HEK293 (cell line): ENCODE measurements around the gene SPINDOC.
A peak's percentile ranks its signal among the peaks of the same experiment; 100 is the strongest.

Source experiments
- CTCF ChIA-PET: fragments of 350-600 bp; formaldehyde crosslinking; extraction: SDS; loops from one replicate; lab custom pipeline; 2021; ENCODE audit warnings: antibody characterized with exemption; lab: Yijun Ruan, JAX
- POLR2A ChIA-PET: fragments of 300-600 bp; formaldehyde crosslinking; extraction: SDS; loops from one replicate; lab custom pipeline; 2020; ENCODE audit warnings: antibody characterized with exemption, inconsistent platforms; lab: Yijun Ruan, JAX
- H3K27ac ChIP-seq: fragments of 200-500 bp; sonication (Bioruptor generic); 2 replicates; pipeline ENCODE4 v1.5.1; 2014; ENCODE audit warnings: low read depth, low read length, control low read depth, inconsistent platforms; ENCODE audit errors: extremely low read depth
- H3K36me3 ChIP-seq, 2 experiments: fragments of 200-500 bp in 1 of 2; sonication (Bioruptor generic) in 1 of 2; 1 replicate in 1 of 2; 2 replicates in 1 of 2; pipeline ENCODE4 v1.5.1; 2014 to 2017; ENCODE audit warnings: inconsistent platforms in 2 of 2, low read length in 2 of 2; ENCODE audit not compliant: control insufficient read depth in 2 of 2, insufficient read depth in 1 of 2
- H3K4me1 ChIP-seq: fragments of 200-500 bp; sonication (Bioruptor generic); 2 replicates; pipeline ENCODE4 v1.5.1; 2014; ENCODE audit warnings: mild to moderate bottlenecking, low read length, inconsistent platforms; ENCODE audit not compliant: control insufficient read depth, insufficient read depth
- H3K4me3 ChIP-seq: 2 replicates; pipeline ENCODE4 v1.5.1; 2011; ENCODE audit warnings: low read depth, mild to moderate bottlenecking, control low read depth, low read length, moderate library complexity
- H3K9me3 ChIP-seq: fragments of 200-500 bp; sonication (Bioruptor generic); 2 replicates; pipeline ENCODE4 v1.5.1; 2014; ENCODE audit warnings: low read depth, low read length, inconsistent platforms; ENCODE audit not compliant: control insufficient read depth, insufficient read depth
- EGR2 ChIP-seq: fragments of 450-650 bp; formaldehyde crosslinking; IDR thresholded peaks from 2 replicates; pipeline ENCODE4 v1.5.1; 2016; ENCODE audit warnings: low read depth, missing biosample characterization, missing genetic modification characterization
- KLF9 ChIP-seq: fragments of 450-650 bp; formaldehyde crosslinking; IDR thresholded peaks from 2 replicates; pipeline ENCODE4 v1.5.1; 2016; ENCODE audit warnings: missing biosample characterization, missing genetic modification characterization, low read depth
- PBX3 ChIP-seq: sonication (generic); formaldehyde crosslinking; IDR thresholded peaks from 2 replicates; pipeline ENCODE4 v1.8.1; 2022; ENCODE audit warnings: mild to moderate bottlenecking, moderate library complexity, missing genetic modification reagents
- PRDM1 ChIP-seq: fragments of 450-650 bp; formaldehyde crosslinking; IDR thresholded peaks from 2 replicates; pipeline ENCODE4; 2016; ENCODE audit warnings: missing biosample characterization, missing genetic modification characterization
- PRDM6 ChIP-seq: fragments of 450-650 bp; formaldehyde crosslinking; IDR thresholded peaks from 2 replicates; pipeline ENCODE4 v1.5.1; 2017; ENCODE audit warnings: missing biosample characterization, missing genetic modification characterization
- SETDB1 ChIP-seq: IDR thresholded peaks from one replicate; pipeline ENCODE4 v1.6.1; 2017; ENCODE audit warnings: mild to moderate bottlenecking, low read length, moderate library complexity, mixed read lengths; ENCODE audit not compliant: insufficient read length
- TCF7L2 ChIP-seq: IDR thresholded peaks from 2 replicates; pipeline ENCODE4 v1.6.1; 2011; ENCODE audit warnings: low read depth, mild to moderate bottlenecking, inconsistent platforms, low read length, moderate library complexity, borderline replicate concordance
- ZBTB6 ChIP-seq: fragments of 450-650 bp; formaldehyde crosslinking; IDR thresholded peaks from 2 replicates; pipeline ENCODE4 v1.5.1; 2017; ENCODE audit warnings: missing biosample characterization, missing genetic modification characterization
- ZFHX2 ChIP-seq: fragments of 450-650 bp; formaldehyde crosslinking; conservative IDR thresholded peaks from 2 replicates; pipeline ENCODE4 v1.5.1; 2016; ENCODE audit warnings: missing biosample characterization, missing genetic modification characterization
- ZNF155 ChIP-seq: fragments of 450-650 bp; formaldehyde crosslinking; IDR thresholded peaks from 2 replicates; pipeline ENCODE4 v1.5.1; 2016; ENCODE audit warnings: missing biosample characterization, missing genetic modification characterization
- ZNF394 ChIP-seq: fragments of 450-650 bp; formaldehyde crosslinking; IDR thresholded peaks from 2 replicates; pipeline ENCODE4 v1.5.1; 2016; ENCODE audit warnings: missing biosample characterization, missing genetic modification characterization, mild to moderate bottlenecking, moderate library complexity, borderline replicate concordance
- ZNF398 ChIP-seq: fragments of 450-650 bp; formaldehyde crosslinking; IDR thresholded peaks from 2 replicates; pipeline ENCODE4 v1.5.1; 2017; ENCODE audit warnings: missing biosample characterization, missing genetic modification characterization
- ZNF621 ChIP-seq: fragments of 450-650 bp; formaldehyde crosslinking; IDR thresholded peaks from 2 replicates; pipeline ENCODE4 v1.5.1; 2017; ENCODE audit warnings: missing biosample characterization, missing genetic modification characterization
- ZNF639 ChIP-seq: fragments of 450-650 bp; formaldehyde crosslinking; IDR thresholded peaks from 2 replicates; pipeline ENCODE4 v1.5.1; 2016; ENCODE audit warnings: missing biosample characterization, missing genetic modification characterization
- ZNF701 ChIP-seq: fragments of 450-650 bp; formaldehyde crosslinking; IDR thresholded peaks from 2 replicates; pipeline ENCODE4 v1.5.1; 2016; ENCODE audit warnings: missing biosample characterization, missing genetic modification characterization
- ZNF704 ChIP-seq: fragments of 450-650 bp; formaldehyde crosslinking; IDR thresholded peaks from 2 replicates; pipeline ENCODE4 v1.5.1; 2016; ENCODE audit warnings: missing biosample characterization, missing genetic modification characterization
- ZNF830 ChIP-seq: fragments of 450-650 bp; IDR thresholded peaks from 2 replicates; pipeline ENCODE4 v1.5.0; 2018; ENCODE audit warnings: missing biosample characterization, missing genetic modification characterization, low read depth, mild to moderate bottlenecking, moderate library complexity
- ZNF837 ChIP-seq: fragments of 450-650 bp; formaldehyde crosslinking; IDR thresholded peaks from 2 replicates; pipeline ENCODE4 v1.5.1; 2016; ENCODE audit warnings: missing biosample characterization, missing genetic modification characterization
- ZNF843 ChIP-seq: fragments of 450-650 bp; formaldehyde crosslinking; IDR thresholded peaks from 2 replicates; pipeline ENCODE4 v1.5.1; 2016; ENCODE audit warnings: missing biosample characterization, missing genetic modification characterization
- ZSCAN16 ChIP-seq: fragments of 450-650 bp; formaldehyde crosslinking; IDR thresholded peaks from 2 replicates; pipeline ENCODE4 v1.5.1; 2016; ENCODE audit warnings: missing biosample characterization, missing genetic modification characterization

Gene SPINDOC

GRCh38 chr11:63844836-63845235, 31.6 kb downstream of the SPINDOC start (continued):
- TF ChIP-seq ZNF394 (tag by site-specific recombination) (no peak), PBX3 (CRISPR knock-in tag) (no peak), ZNF621 (tag by site-specific recombination) (no peak), KLF9 (tag by site-specific recombination) (no peak), ZNF639 (tag by site-specific recombination) (no peak), ZNF398 (tag by site-specific recombination) (no peak)

- TF ChIP-seq EGR2 (tag by site-specific recombination), result peak; percentile 30; the same call in 1 of the 2 replicates
- TF ChIP-seq ZFHX2 (tag by site-specific recombination), result 0 out of 2 replicates have a peak, but pooled peaks have one; percentile 14
- TF ChIP-seq ZNF704 (tag by site-specific recombination), result no peak
- peak; percentile 63 for TF ChIP-seq PRDM1
- H3K36me3 ChIP-seq, result peaks cover 0 to 23% of the 10 kb centered on the region in 2 experiments; a peak in 2 of 3 replicates
- H3K4me1 ChIP-seq, result 0 out of 2 replicates have a peak, but pooled peaks cover 6% of the 10 kb centered on the region
- no peak overlapping the region for H3K4me3 ChIP-seq
- no peaks in the 10 kb centered on the region for H3K9me3 ChIP-seq
- ChIA-PET POLR2A (interaction anchor here (0.7 kb wide), 1 partner anchor 11 kb away, joined by 4 read pairs; no protein-coding TSS in a partner anchor), CTCF (interaction anchor here (0.6 to 1.9 kb wide), 3 partner anchors 8 to 312 kb away, joined by 3 to 5 read pairs (median 5); no protein-coding TSS in a partner anchor)
- H3K27ac ChIP-seq, result no peak overlapping the region; the same call in 1 of the 2 replicates
These were observed 32.0 kb downstream of the SPINDOC start for GRCh38 chr11:63845303-63845702.

GRCh38 chr11:63845911-63846310, 32.7 kb downstream of the SPINDOC start:
- 0 out of 2 replicates have a peak, but pooled peaks cover 6% of the 10 kb centered on the region for H3K4me1 ChIP-seq
- no peaks in the 10 kb centered on the region for H3K9me3 ChIP-seq
- TF ChIP-seq ZNF701 (tag by site-specific recombination) (no peak), TCF7L2 (no peak), ZNF704 (tag by site-specific recombination) (no peak), ZSCAN16 (no peak), ZNF837 (tag by site-specific recombination) (no peak), ZNF830 (tag by site-specific recombination) (no peak), ZBTB6 (tag by site-specific recombination) (no peak), ZNF843 (tag by site-specific recombination) (no peak), ZNF155 (no peak), PRDM6 (no peak), SETDB1 (no peak)
- CTCF ChIA-PET, result interaction anchor here (0.6 to 1.9 kb wide), 3 partner anchors 9 to 61 kb away, joined by 3 to 5 read pairs (median 5); no protein-coding TSS in a partner anchor
- POLR2A ChIA-PET, result no interaction called here
- no peak overlapping the region for H3K4me3 ChIP-seq
- no peak overlapping the region for H3K27ac ChIP-seq
- H3K36me3 ChIP-seq, result peaks cover 0 to 20% of the 10 kb centered on the region in 2 experiments; a peak in 2 of 3 replicates
